ENCODE measurements around the gene ARIH2.

Gene ARIH2

DNA sequence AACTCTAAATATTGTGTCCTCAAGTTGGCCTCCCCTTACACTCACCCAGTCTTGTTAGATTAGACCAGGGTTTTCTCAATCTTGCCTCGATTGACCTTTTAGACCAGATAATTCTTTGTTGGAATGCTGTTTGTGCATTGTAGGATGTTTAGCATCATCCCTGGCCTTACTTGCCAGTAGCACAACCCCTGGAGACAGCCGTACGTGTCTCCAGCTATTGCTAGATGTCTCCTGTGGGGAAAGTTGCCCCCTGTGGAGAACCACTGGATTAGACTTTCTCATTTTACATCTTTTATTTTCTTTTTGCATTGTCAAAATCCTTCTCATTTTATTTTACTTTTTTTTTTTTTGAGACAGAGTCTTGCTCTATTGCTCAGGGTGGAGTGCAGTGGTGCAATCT is 90.8 kb downstream of the ARIH2 start:
- Mint-ChIP-seq H3K36me3 (ENCODE audit: low read depth) (peaks cover 25% of the 10 kb centered on the region), H3K27ac (no peak overlapping the region), H3K27me3 (ENCODE audit: low read depth, poor library complexity) (no peaks in the 10 kb centered on the region), H3K4me1 (peaks cover 23% of the 10 kb centered on the region), H3K9me3 (no peaks in the 10 kb centered on the region), H3K4me3 (peak overlapping the region; percentile 60)
- TF ChIP-seq CTCF (IDR thresholded peaks at IDR 0.05): no peak
- no peak for DNase-seq

DNA sequence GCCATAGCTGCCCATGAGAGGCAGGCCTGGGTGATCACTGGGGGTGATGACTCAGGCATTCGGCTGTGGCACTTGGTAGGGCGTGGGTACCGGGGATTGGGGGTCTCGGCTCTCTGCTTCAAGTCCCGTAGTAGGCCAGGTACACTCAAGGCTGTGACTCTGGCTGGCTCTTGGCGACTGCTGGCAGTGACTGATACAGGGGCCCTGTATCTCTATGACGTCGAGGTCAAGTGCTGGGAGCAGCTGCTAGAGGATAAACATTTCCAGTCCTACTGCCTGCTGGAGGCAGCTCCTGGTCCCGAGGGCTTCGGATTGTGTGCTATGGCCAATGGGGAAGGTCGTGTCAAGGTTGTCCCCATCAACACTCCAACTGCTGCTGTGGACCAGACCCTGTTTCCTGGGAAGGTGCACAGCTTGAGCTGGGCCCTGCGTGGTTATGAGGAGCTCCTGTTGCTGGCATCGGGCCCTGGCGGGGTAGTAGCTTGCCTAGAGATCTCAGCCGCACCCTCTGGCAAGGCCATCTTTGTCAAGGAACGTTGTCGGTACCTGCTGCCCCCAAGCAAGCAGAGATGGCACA is 93.9 kb downstream of the ARIH2 start:
- DNase-seq: no peak
- H3K4me3 Mint-ChIP-seq: no peak overlapping the region
- H3K36me3 Mint-ChIP-seq (ENCODE audit: low read depth): peaks cover 41% of the 10 kb centered on the region
- TF ChIP-seq CTCF (IDR thresholded peaks at IDR 0.05): no peak
- peaks cover 24% of the 10 kb centered on the region for H3K4me1 Mint-ChIP-seq
- no peaks in the 10 kb centered on the region for H3K9me3 Mint-ChIP-seq
- no peaks in the 10 kb centered on the region for H3K27me3 Mint-ChIP-seq (ENCODE audit: low read depth, poor library complexity)
- no peak overlapping the region for H3K27ac Mint-ChIP-seq

GRCh38 chr3:49013113-49013737 is 94.6 kb downstream of the ARIH2 start:
- no peak for DNase-seq
- H3K4me1 Mint-ChIP-seq: peaks cover 18% of the 10 kb centered on the region
- no peak overlapping the region for H3K4me3 Mint-ChIP-seq
- no peak overlapping the region for H3K27ac Mint-ChIP-seq
- no peaks in the 10 kb centered on the region for H3K9me3 Mint-ChIP-seq
- peaks cover 36% of the 10 kb centered on the region for H3K36me3 Mint-ChIP-seq (ENCODE audit: low read depth)
- no peaks in the 10 kb centered on the region for H3K27me3 Mint-ChIP-seq (ENCODE audit: low read depth, poor library complexity)
- no peak for TF ChIP-seq CTCF (IDR thresholded peaks at IDR 0.05)

- H3K27ac Mint-ChIP-seq: no peak overlapping the region
- no peaks in the 10 kb centered on the region for H3K9me3 Mint-ChIP-seq
- DNase-seq: peak; percentile 56
- H3K27me3 Mint-ChIP-seq (ENCODE audit: low read depth, poor library complexity): no peaks in the 10 kb centered on the region
- peaks cover 18% of the 10 kb centered on the region for H3K4me1 Mint-ChIP-seq
- TF ChIP-seq CTCF (IDR thresholded peaks at IDR 0.05): peak; percentile 53
- no peak overlapping the region for H3K4me3 Mint-ChIP-seq
- H3K36me3 Mint-ChIP-seq (ENCODE audit: low read depth): peaks cover 32% of the 10 kb centered on the region
These were observed 95.4 kb downstream of the ARIH2 start for GRCh38 chr3:49013738-49014660.

- no peaks in the 10 kb centered on the region for H3K27me3 Mint-ChIP-seq (ENCODE audit: low read depth, poor library complexity)
These were observed 96.4 kb downstream of the ARIH2 start for GRCh38 chr3:49015072-49015471.

More at GRCh38 chr3:49015072-49015471, 96.4 kb downstream of the ARIH2 start:
- Mint-ChIP-seq H3K27ac (peak overlapping the region; percentile 87), H3K4me3 (no peak overlapping the region), H3K9me3 (no peaks in the 10 kb centered on the region), H3K36me3 (ENCODE audit: low read depth) (peaks cover 27% of the 10 kb centered on the region), H3K4me1 (peaks cover 19% of the 10 kb centered on the region)
- DNase-seq: no peak
- no peak for TF ChIP-seq CTCF (IDR thresholded peaks at IDR 0.05)
